IPS-NIHi7 (cell line): ENCODE measurements around the gene MORC3.
"Not testable (repeated sequence)": the region's sequence is repeated elsewhere in the genome, so short reads cannot be mapped to it uniquely, and the experiment has no call there.

ENCODE experiments used
- DNase-seq: peaks from one replicate; pipeline ENCODE4 v3.0.0; 2012; ENCODE audit warnings: mixed read lengths; ENCODE audit errors: extremely low spot score

Gene MORC3

GRCh38 chr21:36385233-36386030 is 65.4 kb downstream of the MORC3 start, which contains the start of gene CHAF1B:
CHAF1B (plus strand) TSS chr21:36385392; CDS start chr21:36386137, 745 bp downstream.
- DNase-seq: peak; percentile 96

- DNase-seq: no peak
Measured at GRCh38 chr21:36386031-36386642, 66.1 kb downstream of the MORC3 start.

DNA sequence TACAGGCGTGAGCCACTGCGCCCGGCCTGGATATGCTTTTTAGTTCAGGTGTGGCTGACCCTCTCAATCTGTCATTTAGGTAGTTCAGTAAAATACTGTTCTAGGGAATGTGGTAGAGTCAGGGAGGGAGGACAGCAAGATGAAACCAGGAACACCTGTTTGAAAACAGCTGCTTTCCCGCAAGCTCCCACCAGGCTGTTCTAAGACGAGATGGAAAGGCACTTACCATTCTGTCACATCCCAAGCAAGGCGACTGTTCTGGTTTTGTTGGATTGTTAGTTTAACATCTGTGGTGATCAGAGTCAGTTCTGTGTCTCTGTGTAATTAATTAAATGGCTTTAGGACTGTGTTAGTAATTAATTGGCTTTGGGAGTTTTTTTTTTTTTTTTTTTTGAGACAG is 68.1 kb downstream of the MORC3 start:
- no peak for DNase-seq

GRCh38 chr21:36388835-36389234 is 68.8 kb downstream of the MORC3 start:
- DNase-seq: peak; percentile 43

DNA sequence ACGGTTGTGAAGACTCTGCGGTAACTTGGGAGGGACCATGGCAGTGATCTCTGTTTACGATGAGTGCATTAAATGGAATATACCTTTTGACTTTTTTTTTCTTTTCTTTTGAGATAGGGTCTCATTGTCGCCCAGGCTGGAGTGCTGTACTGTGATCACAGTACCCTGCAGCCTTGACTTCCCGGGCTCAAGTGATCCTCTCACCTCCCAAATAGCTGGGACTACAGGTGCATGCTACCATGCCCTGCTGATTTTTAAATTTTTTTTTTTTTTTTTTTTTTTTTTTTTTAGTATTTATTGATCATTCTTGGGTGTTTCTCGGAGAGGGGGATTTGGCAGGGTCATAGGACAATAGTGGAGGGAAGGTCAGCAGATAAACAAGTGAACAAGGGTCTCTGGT is 71.7 kb downstream of the MORC3 start:
- not testable (repeated sequence) for DNase-seq

DNA sequence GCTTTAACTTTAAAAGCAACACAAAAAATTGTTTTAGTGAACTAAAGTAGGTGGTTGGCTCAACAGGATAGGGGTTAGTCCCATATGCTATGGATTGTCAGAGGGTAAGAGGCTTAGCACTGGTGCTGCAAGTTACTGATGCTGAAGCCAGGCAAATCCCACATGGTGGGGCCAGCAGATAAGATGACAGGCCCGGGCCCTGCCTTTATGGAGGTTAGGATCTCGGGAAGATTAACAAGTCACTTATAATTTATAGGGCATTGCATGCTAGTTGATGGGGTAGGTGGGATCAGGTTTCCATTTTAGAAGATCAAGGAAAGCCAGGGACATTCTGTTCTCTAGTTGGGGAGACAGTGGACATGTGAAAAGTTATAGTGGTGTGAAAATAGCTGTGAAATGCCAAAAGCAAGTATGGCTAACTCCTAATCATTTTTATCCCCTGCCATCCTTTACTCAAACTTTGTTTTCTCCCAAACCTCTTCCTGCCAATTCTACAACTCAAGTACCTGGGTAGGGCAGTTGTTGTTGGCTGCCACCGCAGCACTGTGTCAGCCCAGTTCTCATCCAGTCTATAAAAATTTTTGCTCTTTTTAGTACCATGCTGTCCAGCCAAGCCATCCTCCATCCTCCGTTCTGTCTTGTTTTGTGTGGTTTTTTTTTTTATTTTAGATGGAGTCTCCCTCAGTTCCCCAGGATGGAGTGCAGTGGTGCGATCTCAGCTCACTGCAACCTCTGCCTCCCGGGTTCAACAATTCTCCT is 75.5 kb downstream of the MORC3 start:
- DNase-seq: no peak

DNA sequence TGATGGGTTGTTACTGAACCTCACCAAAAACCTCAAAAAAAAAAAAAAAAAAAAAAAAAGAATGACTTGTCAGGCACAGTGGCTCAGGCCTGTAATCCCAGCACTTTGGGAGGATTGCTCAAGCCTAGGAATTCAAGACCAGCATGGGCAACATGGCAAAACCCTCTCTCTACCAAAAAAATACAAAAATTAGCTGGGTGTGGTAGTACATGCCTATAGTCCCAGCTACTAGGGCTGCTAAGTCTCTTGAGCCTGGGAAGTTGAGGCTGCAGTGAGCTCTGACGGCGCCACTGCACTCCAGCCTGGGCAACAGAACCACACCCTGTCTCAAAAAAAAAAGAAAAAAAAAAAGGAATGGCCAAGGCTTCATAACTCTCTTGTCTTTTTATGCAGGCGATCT is 76.3 kb downstream of the MORC3 start:
- no peak for DNase-seq

DNA sequence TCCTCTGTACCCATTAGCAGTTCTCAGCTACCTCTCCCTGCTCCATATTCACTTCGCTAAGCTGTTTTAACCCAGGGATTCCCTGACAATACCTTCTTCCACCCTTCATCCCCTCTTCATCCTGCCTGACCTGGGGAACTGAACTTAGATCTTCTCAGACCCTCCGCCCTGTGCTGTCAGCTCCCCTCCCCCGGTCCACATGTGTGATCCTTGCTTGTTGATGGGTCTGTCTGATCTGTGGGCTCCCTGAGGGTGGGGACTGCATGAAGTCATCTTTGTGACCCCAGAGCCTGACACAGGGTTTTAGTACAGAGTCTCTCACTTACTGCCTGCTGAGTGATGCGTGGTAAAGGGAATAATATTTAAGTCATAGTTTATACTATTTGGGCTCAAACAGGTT is 77.0 kb downstream of the MORC3 start:
- DNase-seq: no peak

DNA sequence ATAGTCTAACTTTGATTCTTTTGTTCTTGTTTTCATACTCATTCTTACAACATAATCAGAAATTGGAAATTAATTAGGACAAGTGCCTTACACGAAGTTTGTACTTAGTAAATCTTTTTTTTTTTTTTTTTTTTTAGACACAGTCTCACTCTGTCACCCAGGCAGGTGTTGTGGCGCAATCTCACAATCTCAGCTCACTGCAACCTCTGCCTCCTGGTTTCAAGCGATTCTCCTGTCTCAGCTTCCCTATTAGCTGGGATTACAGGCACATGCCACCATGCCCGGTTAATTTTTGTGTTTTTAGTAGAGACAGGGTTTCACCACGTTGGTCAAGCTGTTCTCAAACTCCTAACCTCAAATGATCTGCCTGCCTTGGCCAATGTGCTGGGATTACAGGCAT is 77.6 kb downstream of the MORC3 start:
- no peak for DNase-seq

DNA sequence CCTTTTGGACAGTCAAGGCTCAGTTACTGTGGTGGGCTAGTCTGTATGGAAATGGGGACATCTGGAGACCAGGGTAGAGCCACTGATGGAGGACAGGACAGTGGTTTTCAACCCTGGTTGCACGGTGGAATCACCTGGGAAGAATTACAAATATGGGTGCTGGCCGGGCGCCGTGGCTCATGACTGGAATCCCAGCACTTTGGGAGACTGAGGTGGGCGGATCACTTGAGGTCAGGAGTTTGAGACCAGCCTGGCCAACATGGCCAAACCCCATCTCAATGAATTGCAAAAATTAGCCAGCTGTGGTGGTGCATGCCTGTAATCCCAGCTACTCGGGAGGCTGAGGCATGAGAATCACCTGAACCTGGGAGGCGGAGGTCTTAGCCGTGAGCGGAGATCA is 79.7 kb downstream of the MORC3 start:
- not testable (repeated sequence) for DNase-seq

DNA sequence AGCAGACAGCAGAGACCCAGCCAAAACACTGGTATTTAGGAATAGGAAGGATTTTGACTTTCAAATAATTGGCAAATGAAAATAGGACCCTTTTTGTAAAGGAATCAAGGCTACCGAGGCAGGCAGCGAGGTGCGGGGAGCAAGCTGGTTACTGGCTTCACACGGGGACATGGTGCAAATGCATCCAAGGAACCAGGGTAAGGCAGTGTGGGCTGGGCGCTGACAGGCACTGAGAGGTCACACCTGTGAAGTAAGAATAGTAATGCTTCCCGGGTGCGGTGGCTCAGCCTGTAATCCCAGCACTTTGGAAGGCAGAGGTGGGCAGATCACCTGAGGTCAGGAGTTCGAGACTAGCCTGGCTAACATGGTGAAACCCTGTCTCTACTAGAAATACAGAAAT is 80.7 kb downstream of the MORC3 start:
- no peak for DNase-seq

GRCh38 chr21:36402339-36402738 is 82.3 kb downstream of the MORC3 start:
- no peak for DNase-seq

DNA sequence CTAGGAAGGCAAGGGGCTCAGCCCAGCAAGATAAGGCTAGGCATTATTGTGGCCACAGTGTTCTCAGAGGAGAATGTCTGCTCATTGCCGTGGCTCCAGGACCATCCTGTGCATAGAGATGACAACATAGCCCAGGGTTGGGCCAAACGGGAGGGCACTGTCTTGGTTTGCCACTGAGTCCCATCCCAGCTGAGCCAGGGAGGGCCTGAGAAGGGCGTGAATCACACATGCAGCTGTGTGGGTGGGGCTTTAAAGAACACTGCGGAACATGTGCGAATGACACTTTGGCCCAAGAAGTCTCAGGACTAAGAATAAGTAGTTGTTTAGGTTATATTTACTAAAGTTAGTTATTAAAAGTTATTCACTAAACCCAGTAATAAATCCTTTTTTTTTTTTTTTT is 83.7 kb downstream of the MORC3 start:
- DNase-seq: no peak

DNA sequence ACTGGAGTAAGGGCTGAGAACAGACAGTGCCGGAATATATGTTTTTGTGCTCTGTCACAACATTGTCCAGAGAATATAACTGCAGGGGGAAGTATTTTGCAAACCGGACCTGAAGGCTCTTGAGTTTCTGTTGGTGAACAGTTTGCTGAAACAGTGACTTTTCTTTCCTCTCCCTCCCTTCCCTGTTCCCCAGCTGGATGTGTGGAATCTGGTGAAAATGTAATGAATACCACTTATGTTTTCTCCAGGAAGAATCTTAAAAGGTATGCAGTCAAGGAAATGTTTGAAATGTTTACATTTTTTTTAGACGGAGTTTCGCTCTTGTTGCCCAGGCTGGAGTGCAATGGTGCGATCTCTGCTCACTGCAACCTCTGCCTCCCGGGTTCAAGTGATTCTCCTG is 88.6 kb downstream of the MORC3 start:
- DNase-seq: no peak

- DNase-seq: no peak
Measured at GRCh38 chr21:36411301-36411700, 91.3 kb downstream of the MORC3 start.

GRCh38 chr21:36412916-36413315 is 92.9 kb downstream of the MORC3 start:
- DNase-seq: no peak

- DNase-seq: peak; percentile 44
Measured at GRCh38 chr21:36415375-36415774, 95.4 kb downstream of the MORC3 start.

GRCh38 chr21:36419241-36419640 is 99.2 kb downstream of the MORC3 start:
- no peak for DNase-seq

GRCh38 chr21:36419996-36420395 is 100.0 kb downstream of the MORC3 start:
- DNase-seq: peak; percentile 90

- no peak for DNase-seq
Measured at GRCh38 chr21:36420571-36421339, 100.8 kb downstream of the MORC3 start.

DNA sequence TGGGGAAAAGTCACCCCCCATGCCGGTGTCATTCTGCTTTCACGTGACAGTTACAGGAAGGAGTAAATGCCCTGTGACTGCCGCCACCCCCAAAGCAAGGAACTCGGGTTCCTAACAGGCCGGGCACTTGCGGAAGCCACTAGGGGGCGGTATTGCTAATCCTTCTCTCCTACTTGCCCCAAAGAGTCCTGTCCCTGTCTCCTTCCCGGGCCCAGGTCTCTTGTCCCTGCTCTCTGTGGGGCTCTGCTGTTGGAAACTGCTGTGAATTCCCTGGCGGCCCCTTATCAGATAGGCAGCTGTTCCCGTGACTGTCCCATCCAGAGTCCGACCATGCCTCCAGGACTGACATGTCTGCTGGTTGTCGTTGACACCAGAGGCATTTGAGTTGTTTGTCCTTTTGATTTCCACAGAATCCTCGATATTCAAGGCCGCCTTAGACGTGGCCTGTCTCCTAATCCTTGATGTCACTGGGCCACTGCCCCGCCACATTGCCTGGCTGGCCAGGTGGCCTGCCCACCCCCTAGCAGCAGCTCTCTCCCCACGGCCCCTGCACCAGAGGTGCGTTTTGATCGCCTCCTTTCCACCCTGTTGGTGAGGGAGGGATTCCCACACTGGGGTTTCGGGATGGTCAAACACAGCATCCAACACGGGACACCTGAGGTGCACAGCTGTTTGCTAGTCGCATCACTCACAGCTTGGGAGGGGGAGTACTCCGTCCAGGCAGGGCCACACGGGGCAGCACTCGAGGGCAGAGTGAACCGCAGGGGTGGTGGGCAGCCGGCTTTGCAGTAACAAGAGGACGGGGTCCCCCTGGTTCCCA is 102.5 kb downstream of the MORC3 start:
- DNase-seq: peak; percentile 87
